ENCODE data around the gene SLC7A7. TPM values are rescaled to one million over a fixed set of nuclear protein-coding genes. Genes with fewer than 3 reads are reported as not detected.

SLC7A7 gene
- total and polyA plus RNA-seq, 2 of the 13 experiments (the other 11 are each of a cell fraction or from before 2014, with no cell fraction given): 0.13 to 0.63 TPM

GRCh38 chr14:22838631-22839041 is 23.4 kb upstream of the SLC7A7 start (continued):
- TF ChIP-seq ZBTB40 (IDR thresholded peaks at IDR 0.05) (no peak), ZBTB40 (CRISPR knock-in tag; IDR thresholded peaks at IDR 0.05) (no peak), SNAI1 (CRISPR knock-in tag; IDR thresholded peaks at IDR 0.05; ENCODE audit: borderline replicate concordance) (no peak), CSRNP1 (CRISPR knock-in tag; IDR thresholded peaks at IDR 0.05) (no peak), MLX (CRISPR knock-in tag; IDR thresholded peaks at IDR 0.05) (no peak), BCL6 (CRISPR knock-in tag; IDR thresholded peaks at IDR 0.05) (no peak), ZSCAN22 (CRISPR knock-in tag; IDR thresholded peaks at IDR 0.05) (no peak), SP1 (IDR thresholded peaks at IDR 0.05) (no peak), SP1 (CRISPR knock-in tag; IDR thresholded peaks at IDR 0.05) (no peak), KDM4B (CRISPR knock-in tag; IDR thresholded peaks at IDR 0.05) (no peak), ZNF430 (CRISPR knock-in tag; IDR thresholded peaks at IDR 0.05) (no peak; the same call in 1 of the 2 replicates), ZNF713 (CRISPR knock-in tag; IDR thresholded peaks at IDR 0.05) (no peak), ATF7 (IDR thresholded peaks at IDR 0.05) (no peak), ATF7 (CRISPR knock-in tag; IDR thresholded peaks at IDR 0.05) (0 out of 2 replicates have a peak, but pooled peaks have one; percentile 27), SMARCE1 (IDR thresholded peaks at IDR 0.05; ENCODE audit: borderline replicate concordance) (no peak), ZNF770 (CRISPR knock-in tag; IDR thresholded peaks at IDR 0.05) (no peak), ELK4 (CRISPR knock-in tag; IDR thresholded peaks at IDR 0.05; ENCODE audit: borderline replicate concordance) (no peak)

Data from HepG2 (cell line).